Stimulated activated CD4-positive, alpha-beta T cell treated with anti-CD3 and anti-CD28 coated beads, Interleukin-4, amount 100 ng/mL, for 4 hours (primary cell): ENCODE data around the gene SSBP1.
"Not testable (repeated sequence)": the region's sequence is repeated elsewhere in the genome, so short reads cannot be mapped to it uniquely, and the experiment has no call there.

ENCODE experiments used
- DNase-seq, 2 experiments: peaks; one replicate each; pipeline ENCODE4 v3.0.0-alpha.2; 2020

Gene SSBP1

DNA sequence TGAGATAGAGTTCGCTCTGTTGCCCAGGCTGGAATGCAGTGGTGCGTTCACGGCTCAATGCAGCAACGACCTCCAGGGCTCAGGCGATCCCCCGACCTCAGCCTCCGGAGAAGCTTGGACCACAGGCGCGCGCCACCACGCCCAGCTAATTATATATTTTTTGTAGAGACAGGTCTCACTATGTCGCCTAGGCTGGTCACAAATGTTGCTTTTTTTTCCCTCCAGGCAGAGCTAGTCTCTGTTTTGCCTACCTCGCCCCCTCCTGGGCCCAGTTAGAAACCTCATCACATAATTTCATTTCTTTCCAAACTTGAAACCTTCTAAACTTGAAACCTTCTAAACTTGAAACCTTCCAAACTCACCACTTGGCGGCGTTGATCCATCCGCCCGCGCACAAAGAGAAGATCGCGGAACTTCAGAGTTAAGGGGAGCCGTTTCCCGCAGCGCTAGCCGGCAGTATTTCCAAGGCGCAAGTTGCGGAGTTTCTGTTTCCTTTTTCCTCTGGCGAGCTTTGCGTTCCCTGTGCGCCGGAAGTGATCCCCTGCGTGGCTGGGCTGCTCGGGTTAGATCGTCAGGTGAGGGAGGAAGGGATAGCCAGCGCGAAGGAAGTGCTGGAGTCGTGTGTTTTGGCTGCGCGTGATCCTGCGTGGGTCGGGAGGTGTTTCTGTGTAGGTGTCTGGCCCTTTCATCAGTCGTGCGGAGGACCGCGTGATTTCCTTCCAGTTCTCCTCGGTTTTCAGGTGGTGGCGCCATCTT lies at the start of gene SSBP1:
TSS of gene SSBP1 (plus strand) at position 523 of the 756 bp plus-strand sequence. CDS start 809 bp downstream, outside the sequence.
- peak; percentile 79 to 93 for DNase-seq

DNA sequence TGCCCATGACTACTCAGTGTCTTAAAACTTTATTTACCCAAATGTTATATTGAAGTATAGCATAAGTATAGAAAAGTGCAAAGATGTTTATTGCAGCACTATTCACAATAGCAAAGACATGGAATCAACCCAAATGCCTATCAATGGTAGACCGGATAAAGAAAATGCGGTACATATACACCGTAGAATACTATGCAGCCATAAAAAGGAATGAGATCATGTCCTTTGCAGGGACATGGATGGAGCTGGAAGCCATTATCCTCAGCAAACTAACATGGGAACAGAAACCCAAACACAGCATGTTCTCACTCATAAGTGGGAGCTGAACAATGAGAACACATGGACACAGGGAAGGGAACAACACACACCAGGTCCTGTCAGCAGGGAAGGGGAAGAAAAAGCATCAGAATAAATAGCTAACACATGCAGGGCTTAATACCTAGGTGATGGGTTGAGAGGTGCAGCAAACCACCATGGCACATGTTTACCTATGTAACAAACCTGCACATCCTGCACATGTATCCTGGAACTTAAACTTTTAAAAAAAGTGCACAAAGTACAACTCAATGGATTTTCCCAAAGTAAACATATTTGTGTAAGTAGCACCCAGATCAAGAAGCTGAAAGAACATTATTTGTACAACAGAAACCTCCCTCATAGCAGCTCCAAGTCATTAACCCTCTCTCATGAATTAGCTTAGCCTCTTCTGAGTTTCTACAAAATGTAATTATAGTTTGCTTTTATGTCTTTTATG lies 48.9 kb upstream of the SSBP1 start:
- DNase-seq = not testable (repeated sequence)

- no peak for DNase-seq
Observed at GRCh38 chr7:141691540-141691939, 46.6 kb upstream of the SSBP1 start.

DNA sequence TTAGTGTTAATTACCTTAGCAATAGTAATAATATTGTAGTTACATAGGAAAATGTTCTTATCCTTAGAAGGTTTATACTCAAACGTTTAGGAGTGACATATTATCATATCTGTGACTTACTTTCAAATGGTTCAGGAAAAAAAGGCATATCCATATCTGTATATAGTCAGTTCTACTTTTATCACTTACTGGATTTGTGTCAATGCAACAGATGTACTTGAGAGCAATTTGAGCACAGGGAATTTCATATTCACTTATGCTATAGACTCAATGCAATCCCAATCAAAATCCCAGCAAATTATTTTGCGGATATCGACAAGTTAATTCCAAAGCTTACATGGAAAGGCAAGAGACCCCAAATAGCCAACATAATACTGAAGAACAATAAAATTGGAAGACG lies 46.2 kb upstream of the SSBP1 start:
- DNase-seq = no peak

DNA sequence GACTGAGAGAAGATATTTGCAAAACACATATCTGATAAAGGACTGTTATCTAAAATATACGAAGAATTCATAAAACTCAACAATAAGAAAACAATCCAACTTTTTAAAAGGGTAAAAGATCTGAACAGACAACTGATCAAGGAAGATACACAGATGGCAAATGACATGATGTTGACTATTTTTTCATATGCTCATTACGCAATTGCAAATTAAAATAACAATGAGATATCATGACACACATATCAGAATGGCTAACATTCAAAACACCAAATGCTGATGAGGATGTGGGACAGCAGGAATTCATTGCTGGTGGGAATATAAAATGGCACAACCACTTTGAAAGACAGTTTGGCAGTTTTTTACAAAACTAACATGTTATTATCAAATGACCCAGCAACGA lies 45.1 kb upstream of the SSBP1 start:
- DNase-seq = no peak

DNA sequence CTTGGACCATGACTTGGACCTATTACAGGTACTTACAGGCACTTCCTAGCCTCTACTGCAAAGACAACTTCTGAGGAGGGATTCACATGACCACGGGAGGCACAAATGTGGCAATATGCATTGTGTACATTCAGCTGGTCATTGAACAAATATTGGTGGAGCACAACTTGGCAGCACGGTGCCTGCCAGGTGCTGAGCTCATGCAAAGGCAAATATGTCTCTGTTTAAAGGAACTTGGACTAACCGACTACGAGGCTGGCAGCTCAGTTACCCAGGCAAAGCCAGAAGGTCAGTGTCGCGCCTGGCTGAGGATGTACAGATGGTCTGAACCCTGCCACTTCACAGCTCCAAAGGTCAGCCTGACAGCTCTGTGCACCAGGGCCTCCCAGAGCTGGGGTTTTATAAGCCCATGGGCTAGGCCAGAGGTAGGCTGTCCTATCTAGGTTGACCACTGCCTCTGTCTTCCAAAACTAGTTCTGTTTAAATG lies 42.3 kb upstream of the SSBP1 start:
- DNase-seq = no peak

DNA sequence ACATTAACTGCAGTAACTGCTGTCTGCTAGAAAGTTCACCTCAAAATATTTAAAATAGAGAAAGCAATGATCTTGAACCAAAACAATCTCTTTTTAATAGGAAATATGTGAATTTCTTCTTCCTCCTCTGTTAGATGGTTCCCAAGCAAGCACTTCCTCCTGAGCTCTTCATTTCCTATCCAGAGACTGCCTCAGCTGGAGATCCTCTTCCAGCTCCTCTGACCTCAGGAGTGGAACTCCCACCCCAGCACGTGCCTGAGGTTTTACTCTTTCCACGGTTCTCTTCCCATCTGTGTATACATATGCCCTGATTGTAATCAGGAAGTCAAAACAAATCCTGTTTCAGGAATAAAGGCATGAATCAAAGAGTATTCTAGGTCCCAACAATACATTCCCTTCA lies 41.8 kb upstream of the SSBP1 start:
- no peak for DNase-seq

GRCh38 chr7:141697211-141697871 lies 40.8 kb upstream of the SSBP1 start:
- DNase-seq = no peak

DNA sequence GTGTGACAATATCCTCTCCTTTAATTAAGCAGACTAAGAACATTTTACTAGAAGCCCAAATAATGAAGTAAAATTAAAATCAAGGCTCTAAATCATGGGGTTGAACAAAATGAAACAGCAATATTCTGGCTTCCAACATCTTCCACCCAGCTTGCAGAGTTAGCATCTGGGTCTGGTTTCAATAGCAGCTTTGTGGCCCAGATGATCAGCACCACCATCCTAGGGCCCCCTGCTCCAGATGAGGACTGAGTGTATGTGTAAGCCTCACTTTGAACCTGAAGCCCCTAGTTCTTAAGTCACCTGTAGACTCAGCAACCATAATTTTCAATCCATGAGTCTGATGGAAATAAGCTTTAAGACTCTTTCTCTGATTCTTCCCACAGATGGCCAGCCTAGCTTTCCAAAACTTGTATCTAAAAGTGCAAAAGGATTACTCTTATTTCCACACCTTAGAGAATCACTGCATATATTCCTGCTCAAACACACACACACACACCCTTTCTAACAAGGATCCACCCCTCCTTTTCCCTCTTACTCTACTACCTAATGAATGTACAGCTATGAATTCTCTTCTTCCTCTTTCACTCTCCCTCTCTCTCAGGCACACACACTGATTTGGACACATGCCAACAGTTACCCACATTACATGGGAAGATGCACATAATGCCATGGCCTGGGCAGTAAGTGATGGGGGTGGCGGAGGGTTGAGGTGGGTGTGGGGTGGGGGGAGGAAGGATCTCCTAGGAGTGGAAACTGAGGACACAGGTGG lies 39.7 kb upstream of the SSBP1 start:
- DNase-seq = no peak

- no peak for DNase-seq
Observed at GRCh38 chr7:141699860-141700259, 38.3 kb upstream of the SSBP1 start.

DNA sequence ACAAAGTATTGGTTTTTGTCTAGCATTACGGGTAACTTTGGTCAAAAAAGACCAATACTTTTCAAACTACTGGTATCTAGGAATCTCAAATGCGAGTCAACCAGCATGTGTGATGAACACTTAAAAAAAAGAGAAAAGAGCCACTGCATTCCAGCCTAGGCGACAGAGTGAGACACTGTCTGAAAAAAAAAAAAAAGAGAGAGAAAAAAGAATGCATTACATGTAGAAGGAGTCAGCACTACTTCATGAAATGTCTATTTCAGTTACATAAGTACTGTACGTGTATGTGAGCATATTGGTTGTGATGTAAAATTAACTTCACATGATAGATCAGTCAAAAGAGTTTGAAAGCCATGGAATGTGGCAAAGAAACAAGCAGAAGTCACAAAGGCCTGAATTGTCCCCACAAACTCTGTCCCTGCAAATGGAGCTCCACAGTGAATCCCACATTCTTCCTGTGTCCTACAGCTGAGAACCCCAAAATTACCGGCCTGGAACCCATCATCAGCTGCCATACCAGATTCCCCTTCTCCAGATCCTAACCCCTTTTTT lies 37.8 kb upstream of the SSBP1 start:
- no peak for DNase-seq

GRCh38 chr7:141700848-141701371 lies 37.2 kb upstream of the SSBP1 start:
- peak in 1 of 2 experiments; percentile 3 for DNase-seq

DNA sequence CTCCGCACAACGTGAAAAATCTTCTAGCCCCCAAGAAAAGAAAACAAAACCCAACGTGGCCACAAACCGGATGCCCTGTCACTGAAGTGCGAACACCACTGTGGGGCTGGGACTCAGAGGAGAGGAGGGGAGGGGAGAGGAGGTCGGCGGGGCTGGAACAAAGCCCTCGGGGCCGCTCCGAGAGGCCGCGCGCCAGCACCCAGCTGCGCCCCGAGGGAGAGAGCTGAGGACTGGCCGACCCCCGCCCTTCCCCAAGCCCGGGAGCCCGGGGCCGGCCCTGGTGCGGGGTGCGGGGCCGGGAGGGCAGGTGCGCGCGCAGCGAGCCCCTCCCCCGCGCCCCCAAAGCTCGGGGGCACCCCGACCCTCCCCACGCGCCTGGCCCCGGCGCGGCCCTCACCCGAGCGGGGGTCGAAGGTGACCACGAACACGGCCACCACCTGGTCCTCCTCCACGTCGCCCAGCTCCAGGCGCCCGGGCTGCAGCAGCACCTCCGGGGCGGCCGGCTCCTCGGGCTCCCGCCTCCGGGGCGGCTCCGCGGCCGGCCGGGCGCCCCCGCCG lies 36.6 kb upstream of the SSBP1 start:
- DNase-seq = peak; percentile 57 to 58

- peak; percentile 24 to 64 for DNase-seq
Observed at GRCh38 chr7:141702047-141702567, 36.1 kb upstream of the SSBP1 start, which contains the start of gene DENND11. Gene DENND11 (minus strand): TSS chr7:141702166. CDS start chr7:141702153, 13 bp downstream.

DNA sequence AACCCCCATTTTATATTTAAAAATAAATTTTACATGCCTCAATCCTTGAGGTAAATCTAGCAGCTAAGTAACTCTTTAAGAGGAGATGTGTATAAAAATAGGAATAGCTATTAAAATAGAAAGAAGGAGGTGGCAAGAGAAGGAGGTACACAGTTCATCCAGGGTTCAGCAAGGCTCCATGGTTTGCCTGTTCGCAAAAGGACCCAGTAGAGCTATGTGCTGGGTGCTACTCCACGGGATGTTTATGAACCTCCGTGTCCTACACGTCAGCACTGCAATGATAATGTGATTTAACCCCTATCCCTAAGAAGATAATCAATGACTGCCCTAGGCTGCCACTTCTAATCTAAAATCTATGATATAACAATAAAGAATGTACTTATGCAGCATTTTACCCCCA lies 35.3 kb upstream of the SSBP1 start:
- DNase-seq = no peak

DNA sequence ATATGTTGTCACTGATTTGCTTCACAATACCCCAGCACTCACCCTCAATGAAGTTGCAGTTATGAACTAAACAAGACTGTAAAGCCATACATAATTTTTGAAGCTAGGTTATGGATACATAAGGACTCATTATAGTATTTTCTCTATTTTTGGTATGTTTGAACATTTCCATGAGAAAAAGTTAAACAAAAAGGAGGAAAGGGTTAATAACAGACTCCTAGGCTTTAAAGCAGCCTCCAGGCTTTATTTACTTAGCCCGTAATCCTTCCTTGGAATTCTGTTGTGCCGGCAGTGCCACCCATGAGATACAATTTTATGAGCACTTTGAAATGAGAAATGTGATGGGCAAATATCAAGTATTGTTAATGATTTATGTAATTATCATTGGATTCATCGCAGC lies 34.0 kb upstream of the SSBP1 start:
- DNase-seq = no peak

GRCh38 chr7:141704741-141705140 lies 33.4 kb upstream of the SSBP1 start:
- no peak for DNase-seq

- no peak for DNase-seq
Observed at GRCh38 chr7:141706239-141707064, 31.7 kb upstream of the SSBP1 start.

DNA sequence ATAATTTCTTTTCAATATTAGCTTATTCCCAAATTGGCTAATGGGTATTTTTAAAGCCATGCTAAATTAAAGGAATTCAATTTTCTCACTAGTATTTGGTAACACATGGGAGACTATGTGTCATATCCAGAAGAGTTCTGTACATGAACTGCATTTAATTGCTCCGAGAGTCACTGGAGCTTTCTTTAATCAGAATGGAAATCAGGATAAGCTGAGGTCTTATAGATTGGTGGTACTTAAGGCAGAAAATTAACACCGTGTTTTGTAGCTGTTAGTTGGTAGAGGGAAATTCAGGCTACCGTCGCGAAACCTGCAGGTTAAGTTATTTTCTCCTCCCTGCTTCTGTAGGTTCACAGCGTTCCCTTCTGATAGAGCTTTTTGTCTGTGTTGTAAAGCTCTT lies 29.8 kb upstream of the SSBP1 start, which contains the start of gene WEE2:
TSS of gene WEE2 (plus strand) at position 3 of the 400 bp plus-strand sequence. CDS start 406 bp downstream, outside the sequence.
- DNase-seq = no peak

GRCh38 chr7:141709318-141709717 lies 28.8 kb upstream of the SSBP1 start:
- DNase-seq = no peak
